Medulla oblongata (tissue), 1 donor: ENCODE data around the gene TPSD1.
"Not testable (repeated sequence)": the region's sequence is repeated elsewhere in the genome, so short reads cannot be mapped to it uniquely, and the experiment has no call there.

Source experiments
- DNase-seq: peaks from one replicate; pipeline ENCODE4 v3.0.0-alpha.2; 2015; ENCODE audit errors: extremely low spot score

TPSD1 gene

DNA sequence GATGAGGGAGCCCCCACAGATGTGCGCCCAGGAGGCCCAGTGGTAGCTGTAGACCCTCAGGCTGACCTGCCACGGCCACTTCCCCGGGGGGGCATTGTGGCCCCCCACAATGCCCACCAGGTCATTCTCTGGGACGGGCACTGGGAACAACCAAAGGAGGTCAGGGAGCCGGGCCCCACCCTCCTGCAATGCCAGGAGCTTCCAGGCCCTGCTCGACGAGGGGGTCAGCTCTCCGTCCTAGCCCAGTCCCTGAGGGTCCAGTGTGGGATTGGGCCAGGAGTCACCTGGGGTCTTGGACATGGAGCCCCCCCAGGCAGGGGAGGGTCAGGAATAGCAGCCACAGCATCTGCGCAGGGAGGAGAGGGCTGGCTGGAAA is 7.0 kb downstream of the TPSD1 start:
- no peak for DNase-seq

DNA sequence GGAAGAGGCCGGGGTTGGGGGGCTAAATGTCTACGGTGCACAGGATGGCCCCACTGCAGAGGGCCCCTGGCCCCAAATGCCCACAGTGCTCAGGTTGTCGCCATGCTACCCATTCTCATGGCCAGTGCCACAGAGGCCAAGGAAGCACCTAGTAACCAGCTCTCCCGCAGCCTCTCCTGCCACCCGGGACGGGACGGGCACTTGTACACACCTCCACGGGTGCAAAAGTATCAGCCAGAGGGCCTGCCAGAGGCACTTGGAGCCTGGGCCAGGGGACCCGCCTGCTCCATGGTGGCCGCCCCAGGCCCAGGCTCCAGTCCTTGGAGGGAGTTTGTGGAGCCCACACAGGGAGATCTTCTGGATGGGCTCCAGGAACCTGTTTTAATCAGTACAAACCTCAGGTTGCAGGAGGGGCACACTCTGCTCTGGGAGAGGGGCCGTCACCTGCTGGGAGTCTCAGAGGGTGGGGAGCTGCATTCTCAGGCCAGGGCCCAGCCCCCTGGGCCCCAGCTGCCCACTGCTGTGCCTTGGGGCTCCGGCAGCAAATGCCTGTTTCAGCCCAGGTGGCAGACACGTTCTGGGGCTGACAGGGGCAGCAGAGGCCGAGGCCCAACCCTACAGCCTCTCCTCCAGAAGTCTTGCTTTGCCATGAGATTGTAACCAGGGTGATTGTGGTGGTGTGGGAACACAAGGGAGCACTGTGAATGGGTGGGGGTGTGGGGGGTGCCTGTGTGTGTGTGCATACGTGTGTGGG is 7.9 kb downstream of the TPSD1 start:
- no peak for DNase-seq

DNA sequence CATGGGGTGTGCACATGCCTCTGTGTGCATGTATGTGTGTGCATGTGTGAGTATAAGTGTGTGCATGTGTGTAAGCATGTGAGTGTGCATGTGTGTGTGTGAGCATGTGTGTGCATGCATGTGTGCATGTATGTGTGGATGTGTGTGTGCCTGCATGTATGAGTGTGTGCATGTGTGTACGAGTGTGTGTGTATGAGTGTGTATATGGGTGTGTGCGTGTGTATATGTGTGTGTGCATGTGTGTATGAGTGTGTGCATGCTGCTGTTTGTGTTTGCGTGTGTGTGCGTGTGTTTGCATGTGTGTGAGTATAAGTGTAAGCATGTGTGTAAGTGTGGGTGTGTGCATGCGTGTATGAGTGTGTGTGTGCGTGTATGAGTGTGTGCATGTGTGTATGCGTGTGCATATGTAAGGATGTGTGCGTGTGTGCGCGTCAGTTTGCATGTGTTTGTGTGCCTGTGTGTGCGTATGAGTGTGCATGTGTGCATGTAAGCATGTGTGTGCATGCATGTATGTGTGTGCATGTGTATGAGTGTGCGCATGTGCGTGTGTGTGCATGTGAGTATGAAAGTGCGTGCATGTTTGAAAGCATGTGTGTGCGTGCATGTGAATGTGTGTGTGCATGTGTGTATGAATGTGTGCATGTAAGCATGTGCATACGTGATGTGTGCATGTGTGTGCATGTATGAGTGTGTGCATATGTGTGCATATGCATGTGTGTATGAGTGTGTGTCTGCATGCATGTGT is 8.6 kb downstream of the TPSD1 start:
- no peak for DNase-seq

DNA sequence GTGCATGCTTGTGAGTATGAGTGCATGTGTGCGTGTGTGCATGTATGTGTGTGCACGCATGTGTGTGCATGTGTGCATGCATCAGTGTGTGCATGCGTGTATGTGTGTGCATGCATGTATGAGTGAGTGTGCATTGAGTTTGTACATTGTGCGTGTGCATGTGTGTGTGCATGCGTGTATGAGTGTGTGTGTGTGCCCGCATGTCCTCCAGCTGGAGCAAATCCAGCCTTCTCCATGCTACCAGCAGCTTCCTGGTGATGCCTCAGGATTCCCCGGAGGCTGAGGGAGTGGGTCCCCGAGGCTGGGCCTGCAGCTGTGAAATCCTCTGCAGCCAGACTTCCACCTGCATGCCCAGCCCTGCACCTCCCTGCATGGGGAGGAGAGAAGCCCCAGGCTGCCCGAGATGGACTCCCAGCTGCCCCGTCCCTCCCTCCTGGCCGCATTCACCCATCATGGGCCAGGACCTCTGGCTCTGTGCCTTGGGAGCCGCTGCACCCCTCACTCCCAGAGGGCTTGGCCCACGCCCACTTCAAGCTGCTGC is 9.3 kb downstream of the TPSD1 start:
- DNase-seq, result no peak

DNA sequence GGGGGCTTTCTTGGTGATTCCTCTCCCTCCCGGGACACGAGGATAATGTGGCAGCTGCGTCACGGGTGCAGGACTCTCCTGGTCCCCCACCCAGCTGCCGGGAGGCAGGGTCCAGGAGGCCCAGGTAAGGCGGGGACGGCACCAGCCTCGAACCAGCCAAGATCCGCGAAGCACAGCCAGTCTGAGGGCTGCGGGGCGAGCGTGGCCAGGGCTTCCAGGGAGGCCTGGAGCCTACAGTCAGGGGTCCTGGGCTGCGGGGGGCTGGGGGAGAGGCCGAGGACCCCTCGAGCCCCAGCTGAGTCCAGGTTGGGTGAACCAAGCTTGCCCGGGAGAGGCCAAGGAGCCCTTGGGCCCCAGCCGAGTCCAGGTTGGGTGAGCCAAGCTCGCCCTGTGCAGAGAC is 10.0 kb downstream of the TPSD1 start:
- DNase-seq, result no peak

DNA sequence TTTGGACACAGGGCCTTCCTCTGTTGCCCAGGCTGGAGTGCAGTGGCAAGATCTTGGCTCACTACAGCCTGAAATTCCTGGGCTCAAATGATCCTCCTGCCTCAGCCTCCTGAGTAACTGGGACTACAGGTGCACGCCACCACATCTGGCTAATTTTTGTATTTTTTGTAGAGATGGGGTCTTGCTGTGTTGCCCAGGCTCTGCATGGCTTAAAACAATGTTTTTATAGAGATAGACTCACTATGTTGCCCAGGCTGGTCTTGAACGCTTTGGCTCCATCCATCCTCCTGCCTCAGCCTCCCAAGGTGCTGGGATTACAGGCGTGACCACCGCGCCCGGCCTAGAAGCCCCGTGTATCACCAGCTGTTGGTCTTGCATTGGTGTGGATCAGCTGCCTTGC is 13.5 kb downstream of the TPSD1 start:
- DNase-seq, result not testable (repeated sequence)

DNA sequence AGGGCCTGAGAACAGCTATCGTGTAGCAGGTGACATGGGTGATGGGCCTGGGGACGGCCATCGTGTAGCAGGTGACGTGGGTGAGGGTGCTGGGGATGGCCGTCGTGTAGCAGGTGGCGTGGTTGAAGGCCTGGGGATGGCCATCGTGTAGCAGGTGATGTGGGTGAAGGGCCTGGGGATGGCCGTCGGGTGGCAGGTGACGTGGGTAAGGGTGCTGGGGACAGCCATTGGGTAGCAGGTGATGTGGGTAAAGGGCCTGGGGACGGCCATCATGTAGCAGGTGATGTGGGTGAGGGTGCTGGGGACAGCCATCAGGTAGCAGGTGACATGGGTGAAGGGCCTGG is 15.5 kb downstream of the TPSD1 start:
- DNase-seq, result no peak

DNA sequence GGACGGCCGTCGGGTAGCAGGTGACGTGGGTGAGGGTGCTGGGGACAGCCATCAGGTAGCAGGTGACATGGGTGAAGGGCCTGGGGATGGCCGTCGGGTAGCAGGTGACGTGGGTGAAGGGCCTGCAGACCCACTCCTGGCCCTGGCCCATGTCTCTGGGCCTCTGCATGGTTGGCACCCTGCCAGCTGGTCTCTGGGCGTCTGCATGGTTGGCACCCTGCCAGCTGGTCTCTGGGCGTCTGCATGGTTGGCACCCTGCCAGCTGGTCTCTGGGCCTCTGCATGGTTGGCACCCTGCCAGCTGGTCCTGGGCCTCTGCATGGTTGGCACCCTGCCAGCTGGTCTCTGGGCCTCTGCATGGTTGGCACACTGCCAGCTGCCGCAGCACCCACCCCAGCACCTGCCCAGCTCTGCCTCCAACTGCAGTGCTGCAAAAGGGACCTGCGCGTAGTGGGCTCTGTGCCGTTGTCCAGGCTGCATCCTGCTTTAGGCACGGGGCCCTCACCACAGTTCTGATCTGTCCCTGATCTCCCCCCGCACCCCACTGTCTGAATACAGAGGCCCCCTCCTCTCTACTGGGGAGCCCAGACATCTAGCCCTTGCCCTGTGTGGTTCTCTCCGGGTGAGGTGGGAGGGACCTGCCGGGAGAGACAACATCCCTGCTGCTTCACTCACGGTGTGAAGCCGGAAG is 16.0 kb downstream of the TPSD1 start:
- DNase-seq, result not testable (repeated sequence)

DNA sequence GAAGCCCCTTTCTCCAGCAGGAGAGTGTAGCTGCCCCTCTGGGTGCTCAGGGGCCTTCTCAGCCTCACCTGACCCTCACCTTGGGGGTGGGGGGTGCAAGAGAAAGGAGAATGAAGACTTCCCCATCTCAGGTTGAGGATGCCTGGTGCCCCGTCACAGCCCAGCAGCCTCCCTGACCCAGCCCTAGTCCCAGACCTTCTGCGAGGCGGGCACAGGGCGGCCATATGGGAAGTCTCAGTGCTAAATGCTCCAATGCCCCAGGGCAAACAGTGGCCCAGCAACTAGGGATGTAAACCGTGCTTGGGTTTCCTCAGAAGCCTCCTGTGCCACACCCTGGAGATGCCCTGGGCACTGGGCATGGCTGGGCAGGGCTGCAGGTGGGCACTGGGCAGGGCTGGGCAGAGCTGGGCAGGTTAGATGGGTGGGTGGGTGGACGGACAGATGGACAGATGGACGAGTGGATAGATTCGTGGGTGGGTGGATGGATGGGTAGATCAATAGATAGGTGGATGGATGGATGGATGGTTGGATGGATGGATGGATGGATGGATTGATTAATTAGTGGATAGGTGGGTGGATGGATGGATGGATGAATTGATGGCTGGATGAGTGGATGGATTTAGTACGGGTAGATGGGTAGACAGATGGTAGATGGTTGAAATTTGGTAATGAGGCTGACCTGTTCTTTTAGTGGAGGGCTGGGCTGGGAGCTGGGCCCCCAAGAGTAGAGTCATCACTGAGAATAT is 16.8 kb downstream of the TPSD1 start:
- no peak for DNase-seq

DNA sequence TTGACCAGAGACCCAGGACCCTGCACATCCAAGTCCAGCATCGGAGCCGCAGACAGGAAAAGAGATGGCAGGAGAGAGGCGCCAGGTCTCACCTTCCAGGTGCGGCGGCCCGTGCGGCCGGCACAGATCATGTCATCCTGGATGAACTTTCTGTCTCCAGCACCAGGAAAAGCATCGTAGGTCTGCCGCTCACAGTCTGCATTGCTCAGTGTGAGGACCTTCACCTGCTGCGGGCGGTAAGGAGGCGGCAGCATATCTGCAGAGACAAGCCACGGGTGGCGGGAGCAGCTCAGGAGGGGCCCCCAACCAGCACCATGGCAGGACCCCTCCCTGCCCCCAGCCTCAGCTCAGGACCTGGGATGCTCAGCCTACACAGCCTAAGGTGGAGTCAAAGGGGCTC is 17.9 kb downstream of the TPSD1 start:
- no peak for DNase-seq

DNA sequence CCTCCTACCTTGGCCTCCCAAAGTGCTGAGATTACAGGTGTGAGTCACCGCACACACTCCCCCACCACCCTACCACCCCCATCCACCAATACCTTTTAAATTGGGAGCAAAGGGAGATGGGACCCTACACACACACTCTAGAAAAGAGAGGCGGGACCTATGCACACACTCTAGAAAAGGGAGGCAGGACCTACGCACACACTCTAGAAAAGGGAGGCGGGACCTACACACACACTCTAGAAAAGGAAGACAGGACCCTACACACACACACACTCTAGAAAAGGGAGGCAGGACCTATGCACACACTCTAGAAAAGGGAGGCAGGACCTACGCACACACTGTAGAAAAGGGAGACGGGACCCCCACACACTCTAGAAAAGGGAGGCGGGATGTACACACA is 18.9 kb downstream of the TPSD1 start:
- no peak for DNase-seq

DNA sequence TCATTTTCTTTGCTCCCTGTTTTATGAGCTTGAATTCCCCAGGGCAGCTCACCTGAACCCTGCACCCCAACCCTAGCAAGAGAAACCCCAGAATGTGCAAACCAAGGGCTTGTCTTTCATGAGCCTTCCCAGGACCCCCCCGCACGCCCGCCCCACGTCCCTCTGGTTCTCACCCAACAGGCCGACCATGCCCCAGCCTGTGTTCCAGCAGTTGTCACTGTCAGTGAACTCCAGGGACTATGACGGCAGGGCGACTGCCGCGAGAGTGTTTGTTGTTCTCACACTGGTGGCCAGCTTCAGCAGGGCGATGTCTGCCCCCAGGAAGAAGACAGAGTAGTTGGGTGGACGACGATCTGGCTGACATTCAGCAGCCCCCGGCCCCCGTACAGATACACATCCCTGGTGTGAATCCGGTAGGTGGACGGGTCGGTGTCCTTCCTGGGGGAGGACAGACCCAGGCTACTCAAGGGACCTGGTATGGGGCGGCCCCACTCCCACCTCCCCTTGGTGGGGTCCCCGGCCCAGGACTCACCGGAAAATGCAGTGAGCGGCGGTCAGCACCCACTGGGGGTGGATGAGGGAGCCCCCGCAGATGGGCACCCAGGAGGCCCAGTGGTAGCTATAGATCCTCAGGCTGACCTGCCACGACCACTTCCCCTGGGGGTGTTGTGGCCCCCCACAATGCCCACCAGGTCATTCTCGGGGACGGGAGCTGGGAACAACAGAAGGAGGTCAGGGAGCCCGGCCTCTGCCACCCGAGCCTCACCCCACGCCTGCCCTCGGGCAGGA is 20.1 kb downstream of the TPSD1 start:
- DNase-seq, result no peak

DNA sequence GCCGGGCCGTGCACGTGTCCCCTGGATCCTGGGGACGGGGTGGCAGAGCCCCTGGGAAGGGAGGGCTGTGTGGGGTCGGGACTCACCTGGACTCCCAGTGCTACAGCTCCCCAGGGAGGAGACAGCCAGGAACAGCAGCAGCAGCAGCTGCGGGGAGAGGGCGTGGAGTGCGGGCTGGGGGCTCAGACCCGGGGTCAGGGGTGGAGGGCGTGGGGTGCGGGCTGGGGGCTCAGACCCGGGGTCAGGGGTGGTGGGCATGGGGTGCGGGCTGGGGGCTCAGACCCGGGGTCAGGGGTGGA is 20.7 kb downstream of the TPSD1 start:
- no peak for DNase-seq

DNA sequence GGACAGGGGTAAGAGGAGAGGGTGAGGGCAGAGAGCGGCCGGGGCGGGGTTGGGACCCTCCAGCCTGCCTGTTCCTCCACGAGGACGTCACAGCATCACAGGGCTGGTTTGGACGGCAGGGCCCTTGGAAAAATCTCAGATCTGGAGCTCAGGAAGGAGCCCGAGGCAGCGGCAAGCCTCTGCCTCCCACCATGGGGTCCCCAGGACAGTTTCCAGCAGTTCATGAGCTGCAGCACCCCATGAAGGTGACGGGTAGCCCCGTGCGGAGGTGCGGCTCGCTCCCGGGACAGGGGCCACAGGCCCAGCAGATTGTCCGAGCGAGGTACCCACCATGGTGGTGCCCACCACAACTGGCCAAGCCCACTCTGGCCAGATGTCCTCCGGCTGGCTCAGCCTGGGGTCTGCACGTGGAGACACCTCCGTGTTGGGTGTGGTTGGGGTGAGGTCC is 21.3 kb downstream of the TPSD1 start:
- DNase-seq, result no peak

DNA sequence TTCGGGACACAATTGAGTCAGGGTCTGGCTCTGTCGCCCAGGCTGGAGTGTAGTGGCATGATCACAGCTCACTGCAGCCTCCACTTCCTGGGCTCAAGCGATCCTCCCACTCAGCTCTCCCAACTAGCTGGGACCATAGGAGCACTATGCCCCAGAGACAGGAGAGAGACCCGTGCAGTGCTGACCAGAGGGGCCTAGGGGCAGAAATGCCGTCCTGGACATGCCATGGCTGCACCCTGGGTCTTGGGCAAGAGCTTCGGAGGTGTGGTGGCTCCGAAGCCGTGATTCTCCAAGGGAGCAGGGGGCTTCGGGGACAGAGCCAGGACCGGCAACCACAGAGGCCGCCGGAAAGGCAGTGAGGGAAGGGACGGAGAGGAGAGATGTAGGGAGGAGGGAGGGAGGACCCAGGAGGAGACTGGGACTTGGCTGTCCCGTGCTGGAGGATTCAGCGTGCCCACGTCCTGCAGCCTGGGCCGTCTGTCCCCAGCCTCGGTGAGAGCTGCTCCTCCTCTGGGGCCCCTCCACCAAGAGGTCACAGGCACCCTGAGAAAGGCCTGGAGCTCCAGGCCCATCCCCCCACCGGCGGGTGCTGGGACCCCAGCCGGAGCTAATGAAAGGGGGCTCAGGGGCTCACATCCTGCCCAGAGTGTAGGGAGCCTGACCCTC is 21.9 kb downstream of the TPSD1 start:
- DNase-seq, result no peak

DNA sequence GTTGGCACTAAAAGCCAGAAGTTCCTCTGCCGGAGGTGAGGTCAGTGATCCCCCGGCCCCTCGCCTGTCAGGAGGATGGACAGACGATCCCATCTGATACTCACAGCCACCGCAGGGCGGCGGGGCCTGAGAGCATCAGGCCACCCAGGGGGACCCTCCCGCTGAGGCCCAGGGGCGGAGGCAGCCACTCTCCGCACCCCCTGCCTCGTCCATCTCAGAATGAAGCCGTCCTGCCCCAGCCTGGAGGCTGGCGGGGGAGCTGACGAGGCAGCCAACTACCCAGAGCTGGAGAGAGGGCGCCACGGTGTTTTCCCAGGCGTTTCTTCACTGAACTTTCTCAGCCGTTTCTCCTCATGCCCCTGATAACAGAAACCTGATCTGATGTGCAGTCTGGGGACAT is 22.6 kb downstream of the TPSD1 start:
- DNase-seq, result no peak

DNA sequence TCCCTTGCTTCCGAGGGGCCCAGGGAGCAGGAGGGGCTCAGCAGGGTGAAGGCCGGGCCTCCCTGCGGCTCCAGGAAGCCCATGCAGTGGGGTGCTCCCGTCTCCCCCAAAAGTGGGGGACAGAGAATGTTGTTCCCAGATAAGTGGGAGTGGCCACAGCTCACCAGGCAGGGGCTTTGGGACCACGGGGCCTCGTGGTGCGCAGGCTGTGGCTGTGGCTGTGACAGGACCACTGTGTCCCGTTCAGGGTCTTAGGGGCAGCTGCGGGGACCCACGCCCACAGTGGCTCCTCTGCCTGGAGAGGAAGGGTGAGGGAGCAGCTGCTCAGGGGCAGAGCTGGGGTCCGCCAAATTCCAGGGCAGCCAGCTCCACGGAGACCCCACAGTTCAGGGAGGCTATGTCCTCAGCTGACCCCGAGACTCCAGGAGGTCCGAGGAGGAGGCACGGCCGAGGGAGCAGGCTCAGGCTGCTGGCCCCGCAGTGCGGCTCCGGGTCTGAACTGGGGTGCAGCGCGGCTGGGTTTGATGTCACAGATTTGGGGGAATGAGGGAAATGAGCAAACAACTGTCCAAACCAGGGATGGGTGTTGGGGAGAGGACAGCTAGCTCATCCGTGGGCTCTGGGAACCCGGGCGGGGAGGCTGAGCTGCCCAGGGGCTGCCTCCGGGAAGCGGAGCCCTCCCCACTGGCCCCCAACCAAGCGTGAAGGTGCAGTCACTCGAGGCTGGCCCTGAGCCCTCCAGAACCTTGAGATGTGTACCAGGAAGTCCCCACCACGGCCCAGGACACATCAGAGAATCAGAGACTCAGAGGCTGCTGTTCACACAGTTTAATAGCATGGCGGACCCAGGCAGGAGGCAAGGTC is 23.4 kb downstream of the TPSD1 start:
- DNase-seq, result no peak

DNA sequence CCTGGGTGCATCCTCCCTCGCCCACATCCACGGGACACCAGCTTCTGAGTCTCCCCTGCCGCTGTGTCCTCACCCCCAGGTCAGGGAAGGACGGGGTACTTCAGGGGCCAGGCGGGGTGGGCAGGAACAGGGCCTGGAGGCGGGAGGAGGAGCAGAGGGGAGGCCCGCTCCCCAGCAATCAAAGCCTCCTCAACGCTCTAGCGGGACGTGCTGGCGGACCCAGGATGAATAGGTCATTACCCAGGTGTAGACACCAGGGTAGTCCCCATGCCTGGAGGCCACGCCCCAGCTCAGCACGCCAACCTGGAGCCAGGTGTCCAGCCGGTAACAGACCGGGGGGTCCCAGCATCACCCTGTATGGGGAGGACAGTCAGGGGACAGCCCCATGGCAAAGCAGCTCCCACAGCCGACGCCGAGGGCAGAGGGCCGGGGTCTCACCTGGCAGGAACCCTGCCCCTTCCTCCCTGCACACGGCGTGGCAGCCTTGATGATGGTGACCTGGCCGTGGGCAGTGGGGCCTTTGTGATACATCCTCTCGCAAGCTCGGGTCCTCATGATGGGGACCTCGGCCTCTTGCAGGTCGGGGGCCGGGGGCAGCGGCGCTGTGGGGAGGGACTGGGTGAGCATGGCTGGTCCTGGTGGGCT is 24.2 kb downstream of the TPSD1 start:
- DNase-seq, result no peak

DNA sequence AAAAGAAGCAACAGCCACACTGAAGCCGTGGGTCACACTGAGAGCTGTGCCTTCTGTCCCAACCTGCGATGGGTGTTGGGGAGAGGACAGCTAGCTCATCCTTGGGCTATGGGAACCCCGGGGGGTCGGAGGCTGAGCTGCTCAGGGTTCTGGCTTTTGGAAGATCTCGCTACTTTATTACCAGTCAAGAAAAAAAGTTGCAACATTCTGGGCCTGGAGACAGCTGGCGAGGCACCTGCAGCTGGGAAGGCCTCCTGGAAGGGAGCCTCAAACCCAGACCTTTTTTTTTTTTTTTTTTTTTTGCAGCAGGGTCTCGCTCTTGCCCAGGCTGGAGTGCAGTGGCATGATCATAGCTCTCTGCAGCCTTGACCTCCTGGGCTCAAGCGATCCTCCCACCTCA is 24.9 kb downstream of the TPSD1 start:
- DNase-seq, result no peak
